GM12801 (cell line): ENCODE results near the gene LGSN.

Experiments used
- TF ChIP-seq, protein P1 (sequence below): IDR thresholded peaks from one replicate; pipeline ENCODE4 v1.5.1; 2011; ENCODE audit warnings: control low read depth; ENCODE audit not compliant: insufficient read length; ENCODE audit errors: extremely low read depth

LGSN gene

DNA sequence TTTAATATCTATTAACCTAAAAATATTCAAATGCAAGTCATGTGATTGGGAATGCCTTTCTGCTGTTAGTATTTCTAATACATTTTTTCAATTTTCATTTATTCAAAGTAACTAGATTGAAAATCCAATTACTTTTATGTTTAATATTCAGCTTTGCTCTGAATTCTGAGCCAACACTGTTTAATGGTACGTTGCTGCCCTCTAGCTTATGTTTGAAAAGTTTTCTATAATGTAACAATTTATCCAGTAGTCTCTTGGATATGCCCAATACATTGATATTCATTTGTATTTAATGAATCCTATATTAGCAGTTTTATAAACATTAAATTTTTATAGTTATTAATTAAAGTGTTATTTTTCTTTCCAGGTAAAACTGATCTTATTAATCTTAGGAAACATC lies 47.4 kb downstream of the LGSN start:
- TF ChIP-seq, protein P1, sequence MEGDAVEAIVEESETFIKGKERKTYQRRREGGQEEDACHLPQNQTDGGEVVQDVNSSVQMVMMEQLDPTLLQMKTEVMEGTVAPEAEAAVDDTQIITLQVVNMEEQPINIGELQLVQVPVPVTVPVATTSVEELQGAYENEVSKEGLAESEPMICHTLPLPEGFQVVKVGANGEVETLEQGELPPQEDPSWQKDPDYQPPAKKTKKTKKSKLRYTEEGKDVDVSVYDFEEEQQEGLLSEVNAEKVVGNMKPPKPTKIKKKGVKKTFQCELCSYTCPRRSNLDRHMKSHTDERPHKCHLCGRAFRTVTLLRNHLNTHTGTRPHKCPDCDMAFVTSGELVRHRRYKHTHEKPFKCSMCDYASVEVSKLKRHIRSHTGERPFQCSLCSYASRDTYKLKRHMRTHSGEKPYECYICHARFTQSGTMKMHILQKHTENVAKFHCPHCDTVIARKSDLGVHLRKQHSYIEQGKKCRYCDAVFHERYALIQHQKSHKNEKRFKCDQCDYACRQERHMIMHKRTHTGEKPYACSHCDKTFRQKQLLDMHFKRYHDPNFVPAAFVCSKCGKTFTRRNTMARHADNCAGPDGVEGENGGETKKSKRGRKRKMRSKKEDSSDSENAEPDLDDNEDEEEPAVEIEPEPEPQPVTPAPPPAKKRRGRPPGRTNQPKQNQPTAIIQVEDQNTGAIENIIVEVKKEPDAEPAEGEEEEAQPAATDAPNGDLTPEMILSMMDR = no peak

DNA sequence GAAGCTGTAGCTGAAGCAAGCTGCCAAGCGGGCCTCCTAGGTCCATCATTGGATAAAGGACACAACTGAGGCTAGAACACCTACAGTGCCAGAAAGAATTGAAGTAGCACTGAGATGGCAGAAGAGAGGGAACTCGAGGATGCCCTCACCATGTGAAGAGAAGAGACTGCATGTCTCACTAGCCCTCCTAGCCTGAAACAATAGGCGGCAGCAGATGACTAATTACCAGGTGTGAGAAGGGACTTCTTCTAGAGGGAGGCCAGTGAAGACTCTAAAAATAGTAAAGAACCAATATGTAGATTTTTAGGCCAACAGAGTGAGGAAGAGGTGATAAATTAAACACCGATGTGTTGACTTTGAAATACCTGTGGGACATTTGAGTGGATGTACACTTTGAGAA lies 50.3 kb downstream of the LGSN start:
- TF ChIP-seq, protein P1 = no peak

DNA sequence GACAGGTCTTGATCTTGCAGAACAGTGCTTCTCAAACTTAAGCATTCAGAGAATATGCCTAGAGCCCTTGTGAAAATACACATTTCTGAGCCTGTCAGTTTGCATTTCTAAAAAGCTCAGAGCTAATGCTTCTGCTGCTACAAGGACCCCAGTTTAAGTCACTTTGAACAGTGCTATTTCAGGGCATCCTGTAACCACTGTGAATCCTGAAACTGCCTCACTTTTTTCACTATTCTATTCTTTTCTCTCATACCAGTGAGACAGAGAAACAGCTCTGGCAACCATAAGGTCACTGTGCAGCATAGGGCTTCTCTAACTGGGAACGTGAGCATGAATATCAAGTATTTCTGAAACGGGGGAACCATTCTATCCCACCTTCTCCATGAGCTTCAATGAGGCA lies 51.2 kb downstream of the LGSN start:
- TF ChIP-seq, protein P1 = no peak

DNA sequence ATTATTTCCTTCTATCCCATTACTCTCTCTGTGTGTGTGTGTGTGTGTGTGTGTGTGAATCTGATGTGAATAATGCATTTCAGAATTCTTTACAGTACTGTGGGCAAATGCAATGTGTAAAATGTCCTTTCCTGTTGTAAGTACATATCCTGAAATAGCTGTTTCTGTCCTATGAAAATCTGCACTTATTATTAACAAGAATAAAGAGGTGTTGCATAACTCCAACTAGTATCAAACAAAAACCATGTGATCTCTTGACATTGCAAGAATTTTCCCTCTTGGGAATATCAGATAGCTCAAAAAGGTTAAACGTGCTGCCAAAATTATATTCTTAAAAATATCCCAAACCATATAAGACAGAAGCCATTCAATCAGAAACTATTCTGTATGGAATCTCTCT lies 52.0 kb downstream of the LGSN start:
- TF ChIP-seq, protein P1 = no peak

DNA sequence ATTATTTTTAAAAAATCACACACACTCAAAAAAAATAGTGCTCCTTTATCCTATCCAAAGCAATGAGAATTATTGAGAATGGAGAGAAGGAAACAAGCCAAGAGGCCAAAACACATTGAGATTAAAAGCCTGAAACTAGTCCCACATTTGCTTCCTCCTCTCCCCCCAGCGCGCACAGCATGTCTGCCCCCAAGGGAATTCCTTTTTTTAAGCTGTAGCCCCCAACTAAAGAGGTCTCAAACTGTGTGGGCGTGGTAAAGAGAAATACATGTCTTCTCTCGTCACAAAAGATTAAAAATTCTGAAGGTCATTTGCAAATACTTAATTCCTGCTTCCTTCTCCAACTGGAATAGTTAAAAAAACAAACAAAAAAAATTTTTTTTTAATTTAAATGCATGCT lies 52.7 kb downstream of the LGSN start:
- TF ChIP-seq, protein P1 = no peak

DNA sequence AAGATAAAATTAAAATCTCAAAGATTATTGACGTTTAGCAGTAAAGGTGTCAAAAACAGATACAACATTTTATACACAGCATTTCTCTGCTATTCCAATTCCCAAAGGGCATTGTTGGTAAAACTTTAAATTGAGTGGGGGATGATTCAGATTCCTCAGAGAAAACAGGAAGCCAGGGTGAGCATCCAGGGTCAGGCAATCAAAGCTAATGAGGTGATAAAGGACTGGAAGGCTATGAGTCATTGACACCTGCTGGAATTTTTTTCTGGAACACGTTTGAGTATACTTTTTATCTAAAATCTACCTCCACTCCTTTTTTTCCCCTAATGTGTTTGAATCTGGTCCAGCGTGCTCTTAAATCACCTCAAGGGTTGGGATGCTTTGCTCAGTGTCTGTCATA lies 56.3 kb downstream of the LGSN start:
- TF ChIP-seq, protein P1 = no peak

DNA sequence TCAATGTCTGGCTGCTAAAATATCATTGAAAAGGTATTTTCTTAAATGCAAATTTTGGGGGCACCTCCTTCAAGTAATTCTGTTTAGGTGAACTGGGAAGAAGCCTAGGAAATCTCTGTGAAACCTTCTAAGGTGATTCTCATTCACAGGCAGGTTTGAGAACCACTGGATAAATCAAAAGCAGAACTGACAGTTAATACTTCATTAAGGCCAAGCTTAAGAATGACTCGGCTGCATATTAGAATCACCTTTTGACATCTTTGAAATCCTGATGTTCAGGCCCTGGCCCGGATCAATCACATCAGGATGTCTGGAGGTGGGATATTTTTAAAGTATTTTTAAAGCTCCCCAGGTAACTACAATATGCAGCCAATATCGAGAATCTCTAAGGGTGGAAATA lies 58.0 kb downstream of the LGSN start:
- TF ChIP-seq, protein P1 = no peak

DNA sequence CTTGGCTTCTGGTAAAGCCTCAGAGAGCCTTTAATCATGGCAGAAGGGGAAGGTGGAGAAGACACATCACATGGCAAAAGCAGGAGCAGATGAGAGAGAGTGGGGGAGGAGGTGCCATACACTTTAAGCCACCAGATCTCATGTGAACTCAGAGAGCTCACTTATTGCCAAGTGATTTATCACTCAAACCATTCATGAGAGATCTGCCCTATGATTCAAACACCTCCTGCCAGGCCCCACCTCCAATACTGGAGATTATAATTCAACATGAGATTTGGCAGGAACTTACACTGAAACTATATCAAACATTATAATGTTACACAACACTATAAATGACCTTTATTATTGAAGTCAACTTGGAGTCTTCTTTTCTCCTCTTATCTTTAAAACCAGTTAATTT lies 60.6 kb downstream of the LGSN start:
- TF ChIP-seq, protein P1 = no peak
